Lung microvascular endothelial cell (primary cell): ENCODE data around the gene RERE. TPM values are rescaled to one million over a fixed set of nuclear protein-coding genes. Genes with fewer than 3 reads are reported as not detected.
A peak's percentile ranks its signal among the peaks of the same experiment; 100 is the strongest.

Experiments
- DNase-seq, 2 donors: peaks; one replicate each; pipeline versions ENCODE4 v3.0.0 to v3.0.0-alpha.2; 2010; ENCODE audit warnings: low read depth in 2 of 2
- total RNA-seq: library from RNA; depleted of rRNA; stranded (reverse); fragments of >200 nt; gene quantifications from 2 replicates; pipeline ENCODE4 v1.2.1, GENCODE V29; 2014

Gene RERE
- total RNA-seq, 1 donor from 2014 or later, result 86.5 TPM

- no peak for DNase-seq
Measured at GRCh38 chr1:8368956-8369639, 448.3 kb downstream of the RERE start.

GRCh38 chr1:8367571-8368194 is 449.8 kb downstream of the RERE start:
- no peak for DNase-seq

DNA sequence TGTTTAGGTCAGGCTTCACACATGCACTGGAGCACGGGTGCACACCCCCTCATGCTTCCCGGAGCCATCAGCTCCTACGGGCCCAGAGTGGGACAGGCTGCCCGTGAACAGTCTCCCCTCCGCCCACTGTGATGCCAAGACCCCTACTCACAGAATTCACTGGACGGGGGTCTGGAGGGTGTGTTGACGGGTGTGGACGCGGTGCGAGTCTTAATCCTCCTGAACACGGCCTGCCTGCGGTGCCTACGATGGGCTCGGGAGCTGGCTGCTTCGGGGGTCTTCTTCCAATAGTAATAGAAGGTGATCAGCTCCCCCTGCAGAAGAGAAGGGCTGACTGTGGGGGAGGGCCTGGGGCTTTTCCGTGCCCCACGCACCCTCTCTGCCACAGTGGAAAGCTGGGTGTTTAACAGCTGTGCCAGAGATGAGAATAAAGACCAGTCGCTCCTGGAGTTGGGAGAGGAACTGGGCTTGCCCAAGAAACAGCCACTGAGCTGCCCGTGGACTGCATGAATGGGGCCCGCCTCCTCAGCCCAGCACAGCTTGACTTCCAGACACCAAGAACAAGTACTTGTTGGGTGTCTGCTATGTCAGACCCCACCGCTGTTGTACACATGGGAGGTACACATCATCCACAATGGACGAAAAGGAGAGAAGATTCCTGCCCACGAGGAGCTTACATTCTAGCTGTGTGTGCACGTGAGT is 451.6 kb downstream of the RERE start:
- no peak for DNase-seq

GRCh38 chr1:8364528-8365442 is 452.7 kb downstream of the RERE start:
- peak; percentile 49 to 71 for DNase-seq

DNA sequence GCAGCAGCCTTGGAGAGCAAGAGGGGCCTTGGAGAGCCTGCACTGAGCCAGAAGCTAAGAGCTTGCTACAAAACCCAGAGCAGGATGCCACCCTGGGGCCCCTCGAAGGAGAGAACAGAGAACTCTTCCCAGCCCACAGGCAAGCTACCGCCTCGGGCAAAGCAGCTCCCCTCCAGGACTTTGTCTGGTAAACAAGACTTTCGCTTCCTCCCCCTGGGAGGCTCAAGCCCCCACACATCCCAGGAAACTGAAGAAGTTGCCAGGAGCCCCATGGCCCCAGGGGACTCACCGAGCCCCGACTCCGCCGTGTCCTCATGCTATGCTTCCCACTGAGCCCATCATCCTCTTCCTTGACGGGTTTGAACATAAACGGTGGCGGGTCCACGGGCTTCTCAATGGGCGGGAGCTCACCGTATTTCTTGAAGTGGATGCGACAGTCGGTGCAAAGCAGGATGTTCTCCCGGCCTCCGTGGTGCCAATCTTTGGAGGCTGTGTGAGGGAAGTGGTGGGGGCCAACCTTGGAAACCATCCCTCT is 453.6 kb downstream of the RERE start:
- DNase-seq, result no peak

GRCh38 chr1:8363186-8363766 is 454.2 kb downstream of the RERE start:
- DNase-seq, result peak in 1 of 2 donors; percentile 61

DNA sequence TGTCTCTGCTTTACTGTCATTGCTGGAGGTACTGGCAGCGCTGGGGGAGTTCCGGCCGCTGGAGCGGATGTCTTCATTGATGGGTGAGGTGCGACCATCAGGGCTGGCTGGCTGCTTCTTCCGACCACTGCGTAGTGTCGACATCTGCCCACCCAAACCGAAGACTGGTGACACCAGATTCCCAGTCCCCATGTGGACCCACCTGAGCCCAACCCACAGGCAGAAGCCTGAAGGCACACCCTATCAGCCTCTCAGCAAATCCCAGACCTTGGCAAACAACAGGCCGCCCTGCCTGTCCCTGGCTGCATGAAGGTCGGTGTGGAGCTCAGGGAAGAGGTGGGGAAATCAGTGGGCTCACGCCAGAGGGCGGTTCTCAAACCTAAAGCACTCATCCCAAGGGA is 454.7 kb downstream of the RERE start:
- DNase-seq, result no peak

- DNase-seq, result no peak
Measured at GRCh38 chr1:8361198-8361849, 456.1 kb downstream of the RERE start.

DNA sequence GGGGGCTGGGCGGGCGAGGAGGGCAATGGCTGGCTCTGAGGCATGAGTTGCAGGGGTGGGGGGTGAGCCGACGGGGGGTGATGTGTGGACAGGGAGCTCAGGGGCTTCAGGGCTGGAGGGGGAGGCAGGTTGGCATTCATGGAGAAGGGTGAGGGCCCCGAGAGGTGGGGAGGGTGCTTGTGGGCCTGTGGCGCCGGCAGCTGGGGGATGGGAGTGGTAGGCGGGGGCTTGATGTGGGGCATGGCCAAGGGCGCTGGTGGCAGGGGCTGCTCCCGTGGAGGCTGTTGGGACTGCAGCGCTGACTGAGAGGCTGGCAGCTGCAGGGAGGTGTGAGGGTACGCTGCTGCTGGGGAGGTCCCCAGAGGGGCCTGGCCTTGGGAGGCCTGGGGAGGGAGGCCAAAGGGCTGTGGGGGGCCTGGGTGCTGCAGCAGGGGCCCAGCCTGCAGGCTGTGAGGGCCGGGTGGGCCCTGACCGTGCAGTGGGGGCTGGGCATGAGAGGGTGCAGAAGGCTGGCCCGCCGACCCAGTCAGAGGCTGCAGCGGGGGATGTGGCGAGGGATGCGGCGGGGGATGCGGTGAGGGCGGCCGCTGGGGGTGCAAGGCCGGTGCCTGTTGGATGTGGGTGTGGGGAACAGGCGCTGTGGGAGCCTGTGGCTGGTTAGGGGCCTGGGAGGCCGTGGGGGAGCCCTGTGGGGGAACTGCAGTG is 456.8 kb downstream of the RERE start:
- DNase-seq, result no peak

DNA sequence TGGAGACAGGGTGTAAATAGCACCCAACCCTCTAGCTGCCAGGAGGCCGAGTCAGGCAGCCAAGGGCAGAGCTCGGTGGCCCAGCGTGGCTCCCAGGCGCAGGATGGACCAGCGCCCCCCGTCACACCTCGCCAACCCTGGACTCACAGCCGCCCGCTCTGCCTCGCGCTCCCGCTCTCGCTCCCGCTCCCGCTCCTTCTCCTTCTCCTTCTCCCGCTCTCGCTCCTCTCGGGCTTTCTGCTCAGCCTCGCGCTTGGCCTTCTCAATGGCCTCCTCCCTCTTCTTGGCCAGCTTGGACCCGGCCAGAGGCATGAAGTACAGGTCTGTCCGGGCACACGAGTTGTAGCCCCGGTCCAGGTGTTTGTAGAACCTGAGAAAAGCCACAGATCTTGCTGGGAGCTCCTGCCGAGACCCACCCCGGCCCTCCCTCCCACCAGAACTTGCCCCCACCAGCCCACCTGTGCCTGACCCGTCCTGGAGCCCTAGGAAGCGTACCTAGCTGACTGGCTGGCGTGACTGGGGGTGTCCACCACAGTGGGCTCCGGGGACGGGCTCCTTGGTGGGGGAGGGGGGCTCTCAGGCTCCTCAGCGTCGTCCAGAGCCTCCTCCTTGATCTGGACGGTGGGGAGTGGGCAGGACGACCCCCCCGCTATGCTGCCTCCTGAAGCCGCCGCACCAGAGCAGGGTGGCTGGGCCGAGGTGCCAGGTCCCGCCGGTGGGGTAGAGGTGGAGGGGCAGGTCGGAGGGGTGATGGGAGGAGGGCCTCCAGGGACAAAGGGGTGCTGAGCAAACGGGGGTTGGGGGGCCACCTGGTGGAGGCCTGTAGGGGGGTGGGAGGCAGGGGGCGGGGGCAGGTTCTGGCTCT is 457.6 kb downstream of the RERE start:
- no peak for DNase-seq

GRCh38 chr1:8358897-8359616 is 458.4 kb downstream of the RERE start:
- DNase-seq, result no peak

DNA sequence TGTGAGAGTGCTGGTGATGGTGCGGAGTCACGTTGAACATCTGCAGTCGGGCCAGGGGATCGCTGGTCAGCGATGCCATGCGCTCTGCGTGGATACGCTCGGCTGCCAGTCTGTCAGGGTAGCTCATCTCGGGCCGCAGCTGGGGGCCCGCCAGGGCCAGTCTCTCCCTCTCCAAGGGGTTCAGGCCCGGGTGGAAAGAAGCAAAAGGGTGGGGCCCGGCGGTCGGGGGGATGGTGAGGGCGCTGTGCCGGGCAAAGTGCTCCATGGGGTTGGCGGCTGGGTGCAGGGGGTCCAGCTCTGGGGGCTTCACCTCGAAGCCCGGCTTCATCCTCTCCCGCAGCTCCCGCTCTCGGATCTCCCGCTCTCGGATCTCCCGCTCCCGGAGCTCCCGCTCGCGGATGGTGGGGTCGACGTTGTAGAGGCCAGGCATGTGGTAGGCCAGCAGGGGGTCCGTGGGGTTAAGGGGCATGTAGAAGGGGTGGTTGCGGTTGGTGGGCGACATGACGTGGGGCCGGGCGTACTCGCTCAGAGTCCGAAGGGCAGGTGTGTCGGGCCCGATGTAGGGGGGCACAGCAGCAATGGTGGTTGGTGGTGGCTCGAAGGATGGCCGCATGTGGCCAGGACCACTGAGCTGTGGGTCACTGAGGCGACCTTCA is 459.1 kb downstream of the RERE start:
- no peak for DNase-seq

- no peak for DNase-seq
Measured at GRCh38 chr1:8357329-8358101, 459.9 kb downstream of the RERE start.

DNA sequence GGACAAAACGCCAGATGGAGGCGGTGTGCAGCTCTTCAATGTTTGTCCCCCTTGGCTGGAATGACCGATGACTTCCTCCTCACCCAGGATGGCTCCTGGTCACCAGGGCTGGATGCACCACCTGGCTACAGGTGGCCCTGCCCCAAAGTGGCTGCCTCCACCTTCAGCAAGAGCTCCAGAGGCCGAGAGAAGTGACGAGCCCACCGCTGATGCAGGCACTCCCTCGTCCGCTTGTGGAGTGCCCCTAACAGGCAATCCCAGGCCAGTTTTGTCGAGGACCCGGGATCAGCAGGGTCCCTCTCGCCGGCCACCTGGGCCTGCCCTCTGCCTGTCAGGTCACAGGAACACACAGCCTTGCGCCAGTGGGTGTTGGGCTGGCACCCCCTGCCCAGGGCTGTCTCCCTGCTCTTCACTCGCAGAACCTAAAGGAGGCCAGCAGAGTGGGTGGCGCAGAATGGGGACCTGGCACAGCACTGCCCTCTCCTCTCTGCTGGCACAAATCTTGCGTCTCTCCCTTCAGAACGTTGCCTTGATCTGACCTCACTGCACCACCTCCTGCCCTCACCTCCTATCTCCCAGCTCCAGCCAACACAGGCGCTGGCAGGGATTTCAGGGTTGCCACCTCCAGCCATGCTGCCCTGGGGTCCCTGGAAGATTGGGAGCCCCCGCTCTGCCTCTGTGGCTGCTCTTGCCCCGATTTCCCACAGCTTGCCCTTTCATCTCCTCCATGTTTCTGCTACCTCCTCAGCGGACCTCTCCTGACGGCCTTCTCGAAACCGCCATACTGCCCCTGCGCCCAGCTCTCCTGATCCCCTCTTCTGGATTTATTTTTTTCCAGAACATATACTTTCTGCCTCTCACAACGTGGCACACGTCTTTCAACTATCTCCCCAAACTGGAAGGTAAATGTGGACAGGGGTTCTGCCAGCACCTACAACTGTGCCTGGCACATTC is 460.9 kb downstream of the RERE start:
- no peak for DNase-seq

DNA sequence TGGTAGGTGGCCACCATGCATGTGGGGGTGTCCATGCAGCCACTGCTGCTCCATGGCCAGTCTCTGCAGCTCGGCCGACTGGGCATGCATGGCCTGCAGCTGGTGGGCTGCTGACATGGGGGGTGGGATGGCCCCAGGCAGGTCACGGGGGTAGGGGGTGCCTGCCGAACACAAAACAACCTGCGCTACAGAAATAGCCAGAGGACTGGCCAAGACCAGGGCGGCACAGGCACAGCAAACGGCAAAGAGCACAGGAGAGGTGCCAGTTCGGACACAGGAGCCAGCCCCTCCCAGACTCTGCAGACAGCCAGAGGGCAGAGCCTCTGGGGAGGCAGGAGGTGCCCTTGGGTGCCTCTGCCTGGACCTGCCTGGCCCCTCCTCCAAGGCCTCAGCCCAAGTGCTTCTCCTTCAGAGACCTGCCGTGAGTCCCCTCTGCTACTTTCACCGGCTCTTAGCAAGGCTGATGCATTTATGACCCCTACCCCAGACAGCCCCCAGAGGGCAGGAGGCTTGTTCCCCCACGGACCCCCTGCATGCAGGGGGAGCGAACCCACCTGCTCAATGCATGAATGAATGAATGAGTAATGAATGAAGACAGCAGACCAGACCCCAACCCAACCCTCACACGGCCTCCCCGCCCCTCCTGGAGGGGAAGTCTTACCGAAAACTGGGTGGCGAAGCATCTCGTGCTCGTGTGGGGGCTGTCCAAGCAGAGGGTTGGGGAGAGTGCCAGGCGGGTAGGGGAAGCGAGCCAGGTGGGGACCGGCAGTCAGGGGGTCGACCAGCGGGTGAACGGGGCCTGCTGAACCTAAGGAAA is 461.8 kb downstream of the RERE start:
- DNase-seq, result no peak
